Measurements from ENCODE around the gene ARSB.

Gene ARSB

DNA sequence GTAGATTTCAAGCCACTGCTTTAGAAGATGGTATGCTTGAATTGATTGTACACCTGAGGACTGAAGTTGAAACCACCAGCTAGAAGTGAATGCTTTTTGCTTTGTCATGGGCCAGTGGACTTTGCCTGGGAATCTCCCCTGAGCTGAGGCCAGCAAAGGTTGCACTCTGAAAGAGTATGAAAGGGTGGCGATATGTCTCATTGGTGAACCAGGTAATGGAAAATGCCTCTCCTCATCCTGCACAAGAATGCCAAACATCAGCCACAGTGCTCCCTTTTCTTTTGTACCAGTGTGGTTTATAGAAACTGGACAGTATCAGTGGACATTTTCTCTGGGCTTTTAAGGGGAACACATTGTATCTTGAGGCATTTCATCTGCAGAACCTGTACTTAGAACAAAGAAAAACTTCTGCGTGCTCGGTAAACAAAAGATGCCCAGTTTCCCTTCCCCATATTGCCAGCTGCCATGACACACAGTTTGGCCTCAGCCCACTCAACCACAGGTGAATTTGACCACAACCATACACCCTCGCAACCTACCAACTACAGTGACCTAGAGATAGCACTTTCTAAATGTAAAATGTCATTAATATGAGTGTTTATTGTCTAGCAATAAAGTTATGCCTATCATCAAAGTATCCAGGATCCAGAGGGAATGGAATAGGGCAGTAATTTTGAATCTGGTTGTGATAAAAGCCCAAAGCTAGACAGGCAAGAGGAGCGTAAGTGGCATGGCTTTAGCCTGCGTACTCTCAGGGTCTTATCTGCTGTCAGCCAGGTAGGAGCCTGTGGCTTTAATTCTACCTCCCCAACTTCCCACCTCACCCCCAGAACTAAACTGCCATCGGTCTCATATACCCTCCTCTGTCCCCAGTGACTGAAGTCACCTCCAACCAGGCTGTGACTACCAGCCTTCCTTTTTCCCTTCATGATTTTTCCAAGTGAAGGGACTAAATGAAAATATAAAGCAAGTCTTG is 257.0 kb downstream of the ARSB start:
- Histone ChIP-seq H3K27ac (no peak overlapping the region), H3K9me3 (ENCODE audit: severe bottlenecking) (no peaks in the 10 kb centered on the region), H3K4me3 (ENCODE audit: low read depth, low read length) (no peak overlapping the region), H3K36me3 (no peaks in the 10 kb centered on the region), H3K27me3 (ENCODE audit: insufficient read depth, low read depth, severe bottlenecking) (no peaks in the 10 kb centered on the region)
- no peak for DNase-seq
- TF ChIP-seq, protein P1, sequence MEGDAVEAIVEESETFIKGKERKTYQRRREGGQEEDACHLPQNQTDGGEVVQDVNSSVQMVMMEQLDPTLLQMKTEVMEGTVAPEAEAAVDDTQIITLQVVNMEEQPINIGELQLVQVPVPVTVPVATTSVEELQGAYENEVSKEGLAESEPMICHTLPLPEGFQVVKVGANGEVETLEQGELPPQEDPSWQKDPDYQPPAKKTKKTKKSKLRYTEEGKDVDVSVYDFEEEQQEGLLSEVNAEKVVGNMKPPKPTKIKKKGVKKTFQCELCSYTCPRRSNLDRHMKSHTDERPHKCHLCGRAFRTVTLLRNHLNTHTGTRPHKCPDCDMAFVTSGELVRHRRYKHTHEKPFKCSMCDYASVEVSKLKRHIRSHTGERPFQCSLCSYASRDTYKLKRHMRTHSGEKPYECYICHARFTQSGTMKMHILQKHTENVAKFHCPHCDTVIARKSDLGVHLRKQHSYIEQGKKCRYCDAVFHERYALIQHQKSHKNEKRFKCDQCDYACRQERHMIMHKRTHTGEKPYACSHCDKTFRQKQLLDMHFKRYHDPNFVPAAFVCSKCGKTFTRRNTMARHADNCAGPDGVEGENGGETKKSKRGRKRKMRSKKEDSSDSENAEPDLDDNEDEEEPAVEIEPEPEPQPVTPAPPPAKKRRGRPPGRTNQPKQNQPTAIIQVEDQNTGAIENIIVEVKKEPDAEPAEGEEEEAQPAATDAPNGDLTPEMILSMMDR (IDR thresholded peaks at IDR 0.05; ENCODE audit: low read depth, low read length), result no peak

Measured in WERI-Rb-1 (cell line).